ENCODE measurements around the gene PADI1.

PADI1 gene

GRCh38 chr1:17264470-17264869 lies 59.5 kb downstream of the PADI1 start:
- no peaks in the 10 kb centered on the region for H3K27me3 ChIP-seq (ENCODE audit: control insufficient read depth, insufficient read depth, low read length)
- no peak overlapping the region for H3K4me3 ChIP-seq (ENCODE audit: low read depth, low read length)
- H3K9ac ChIP-seq (ENCODE audit: low read depth, low read length): no peak overlapping the region
- H3K9me3 ChIP-seq (ENCODE audit: control insufficient read depth, insufficient read depth, low read length): no peaks in the 10 kb centered on the region
- no peak overlapping the region for H3K27ac ChIP-seq (ENCODE audit: low read depth, low read length)
- H3K36me3 ChIP-seq (ENCODE audit: control insufficient read depth, insufficient read depth, low read length): no peaks in the 10 kb centered on the region
- H3K4me1 ChIP-seq (ENCODE audit: control insufficient read depth, insufficient read depth, low read length): no peaks in the 10 kb centered on the region

DNA sequence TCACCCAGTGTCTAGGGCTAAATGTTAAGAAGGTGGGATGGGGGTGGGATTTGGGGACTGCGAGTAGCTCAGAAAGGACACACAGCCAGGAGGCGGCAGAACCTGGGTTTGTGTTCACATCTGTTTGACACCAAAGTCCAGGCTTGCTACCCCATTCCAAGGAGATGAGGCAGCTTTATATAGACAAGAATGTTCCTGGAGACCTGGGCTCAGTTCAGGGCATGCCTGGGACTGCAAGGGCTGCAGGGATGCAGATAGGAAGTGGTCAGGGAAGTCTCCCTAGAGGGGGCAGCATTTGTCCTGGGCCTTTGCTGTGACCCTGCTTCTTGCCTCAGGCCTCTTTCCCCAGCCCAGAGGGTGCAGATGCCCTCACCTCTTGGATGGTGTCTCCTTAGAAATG lies 60.2 kb downstream of the PADI1 start:
- Histone ChIP-seq H3K27me3 (ENCODE audit: control insufficient read depth, insufficient read depth, low read length) (no peaks in the 10 kb centered on the region), H3K36me3 (ENCODE audit: control insufficient read depth, insufficient read depth, low read length) (no peaks in the 10 kb centered on the region), H3K9ac (ENCODE audit: low read depth, low read length) (no peak overlapping the region), H3K4me3 (ENCODE audit: low read depth, low read length) (no peak overlapping the region), H3K27ac (ENCODE audit: low read depth, low read length) (no peak overlapping the region), H3K9me3 (ENCODE audit: control insufficient read depth, insufficient read depth, low read length) (no peaks in the 10 kb centered on the region), H3K4me1 (ENCODE audit: control insufficient read depth, insufficient read depth, low read length) (no peaks in the 10 kb centered on the region)

DNA sequence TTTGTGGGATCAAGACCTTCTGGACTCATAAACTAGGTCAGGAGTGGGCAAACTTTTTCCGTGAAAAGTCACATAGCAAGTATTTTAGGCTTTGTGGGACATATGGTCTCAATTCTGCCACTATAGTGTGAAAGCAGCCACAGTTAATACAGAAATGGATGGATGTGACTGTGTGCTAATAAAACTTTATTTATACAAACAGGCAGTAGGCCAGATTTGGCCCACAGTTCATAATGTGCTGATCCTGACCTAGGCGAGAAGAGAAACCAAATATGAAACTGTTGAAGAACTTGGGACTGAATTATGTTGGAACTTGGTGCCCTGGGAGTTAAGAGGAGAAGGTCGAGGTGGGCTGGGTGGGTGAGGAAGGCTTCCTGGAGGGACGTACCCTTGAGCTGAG lies 61.0 kb downstream of the PADI1 start:
- H3K36me3 ChIP-seq (ENCODE audit: control insufficient read depth, insufficient read depth, low read length): no peaks in the 10 kb centered on the region
- H3K9ac ChIP-seq (ENCODE audit: low read depth, low read length): no peak overlapping the region
- no peak overlapping the region for H3K4me3 ChIP-seq (ENCODE audit: low read depth, low read length)
- H3K4me1 ChIP-seq (ENCODE audit: control insufficient read depth, insufficient read depth, low read length): no peaks in the 10 kb centered on the region
- no peak overlapping the region for H3K27ac ChIP-seq (ENCODE audit: low read depth, low read length)
- H3K9me3 ChIP-seq (ENCODE audit: control insufficient read depth, insufficient read depth, low read length): no peaks in the 10 kb centered on the region
- H3K27me3 ChIP-seq (ENCODE audit: control insufficient read depth, insufficient read depth, low read length): no peaks in the 10 kb centered on the region

- Histone ChIP-seq H3K4me3 (ENCODE audit: low read depth, low read length) (no peak overlapping the region), H3K36me3 (ENCODE audit: control insufficient read depth, insufficient read depth, low read length) (no peaks in the 10 kb centered on the region), H3K27ac (ENCODE audit: low read depth, low read length) (no peak overlapping the region), H3K4me1 (ENCODE audit: control insufficient read depth, insufficient read depth, low read length) (no peaks in the 10 kb centered on the region), H3K27me3 (ENCODE audit: control insufficient read depth, insufficient read depth, low read length) (no peaks in the 10 kb centered on the region), H3K9ac (ENCODE audit: low read depth, low read length) (no peak overlapping the region), H3K9me3 (ENCODE audit: control insufficient read depth, insufficient read depth, low read length) (no peaks in the 10 kb centered on the region)
Observed at GRCh38 chr1:17270891-17271765, 66.2 kb downstream of the PADI1 start.

- no peak overlapping the region for H3K9ac ChIP-seq (ENCODE audit: low read depth, low read length)
- H3K9me3 ChIP-seq (ENCODE audit: control insufficient read depth, insufficient read depth, low read length): no peaks in the 10 kb centered on the region
- no peak overlapping the region for H3K27ac ChIP-seq (ENCODE audit: low read depth, low read length)
- no peaks in the 10 kb centered on the region for H3K27me3 ChIP-seq (ENCODE audit: control insufficient read depth, insufficient read depth, low read length)
- H3K4me3 ChIP-seq (ENCODE audit: low read depth, low read length): no peak overlapping the region
- no peaks in the 10 kb centered on the region for H3K36me3 ChIP-seq (ENCODE audit: control insufficient read depth, insufficient read depth, low read length)
- no peaks in the 10 kb centered on the region for H3K4me1 ChIP-seq (ENCODE audit: control insufficient read depth, insufficient read depth, low read length)
Observed at GRCh38 chr1:17272066-17272465, 67.1 kb downstream of the PADI1 start.

GRCh38 chr1:17272646-17273045 lies 67.7 kb downstream of the PADI1 start:
- H3K9ac ChIP-seq (ENCODE audit: low read depth, low read length): no peak overlapping the region
- H3K27me3 ChIP-seq (ENCODE audit: control insufficient read depth, insufficient read depth, low read length): no peaks in the 10 kb centered on the region
- no peaks in the 10 kb centered on the region for H3K9me3 ChIP-seq (ENCODE audit: control insufficient read depth, insufficient read depth, low read length)
- H3K36me3 ChIP-seq (ENCODE audit: control insufficient read depth, insufficient read depth, low read length): no peaks in the 10 kb centered on the region
- H3K4me3 ChIP-seq (ENCODE audit: low read depth, low read length): no peak overlapping the region
- H3K27ac ChIP-seq (ENCODE audit: low read depth, low read length): no peak overlapping the region
- H3K4me1 ChIP-seq (ENCODE audit: control insufficient read depth, insufficient read depth, low read length): no peaks in the 10 kb centered on the region

DNA sequence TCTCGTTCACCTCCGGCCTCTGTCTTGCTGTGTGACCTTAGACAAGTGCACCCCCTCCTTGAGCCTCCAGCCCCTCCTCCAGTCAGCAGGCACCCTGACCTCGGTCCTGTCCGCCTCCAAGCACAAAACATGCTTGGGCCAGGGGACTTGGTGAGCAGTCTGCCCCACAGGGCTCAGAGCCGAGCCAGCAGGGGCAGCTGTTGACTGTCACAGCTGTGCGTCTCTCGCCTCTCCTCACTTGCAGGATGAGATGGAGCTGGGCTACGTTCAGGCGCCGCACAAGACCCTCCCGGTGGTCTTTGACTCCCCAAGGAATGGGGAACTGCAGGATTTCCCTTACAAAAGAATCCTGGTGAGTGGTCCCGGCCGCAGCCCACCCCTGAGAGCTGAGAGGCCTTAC lies 68.2 kb downstream of the PADI1 start:
- Histone ChIP-seq H3K27ac (ENCODE audit: low read depth, low read length) (no peak overlapping the region), H3K36me3 (ENCODE audit: control insufficient read depth, insufficient read depth, low read length) (no peaks in the 10 kb centered on the region), H3K4me1 (ENCODE audit: control insufficient read depth, insufficient read depth, low read length) (no peaks in the 10 kb centered on the region), H3K9me3 (ENCODE audit: control insufficient read depth, insufficient read depth, low read length) (no peaks in the 10 kb centered on the region), H3K4me3 (ENCODE audit: low read depth, low read length) (no peak overlapping the region), H3K9ac (ENCODE audit: low read depth, low read length) (no peak overlapping the region), H3K27me3 (ENCODE audit: control insufficient read depth, insufficient read depth, low read length) (no peaks in the 10 kb centered on the region)

DNA sequence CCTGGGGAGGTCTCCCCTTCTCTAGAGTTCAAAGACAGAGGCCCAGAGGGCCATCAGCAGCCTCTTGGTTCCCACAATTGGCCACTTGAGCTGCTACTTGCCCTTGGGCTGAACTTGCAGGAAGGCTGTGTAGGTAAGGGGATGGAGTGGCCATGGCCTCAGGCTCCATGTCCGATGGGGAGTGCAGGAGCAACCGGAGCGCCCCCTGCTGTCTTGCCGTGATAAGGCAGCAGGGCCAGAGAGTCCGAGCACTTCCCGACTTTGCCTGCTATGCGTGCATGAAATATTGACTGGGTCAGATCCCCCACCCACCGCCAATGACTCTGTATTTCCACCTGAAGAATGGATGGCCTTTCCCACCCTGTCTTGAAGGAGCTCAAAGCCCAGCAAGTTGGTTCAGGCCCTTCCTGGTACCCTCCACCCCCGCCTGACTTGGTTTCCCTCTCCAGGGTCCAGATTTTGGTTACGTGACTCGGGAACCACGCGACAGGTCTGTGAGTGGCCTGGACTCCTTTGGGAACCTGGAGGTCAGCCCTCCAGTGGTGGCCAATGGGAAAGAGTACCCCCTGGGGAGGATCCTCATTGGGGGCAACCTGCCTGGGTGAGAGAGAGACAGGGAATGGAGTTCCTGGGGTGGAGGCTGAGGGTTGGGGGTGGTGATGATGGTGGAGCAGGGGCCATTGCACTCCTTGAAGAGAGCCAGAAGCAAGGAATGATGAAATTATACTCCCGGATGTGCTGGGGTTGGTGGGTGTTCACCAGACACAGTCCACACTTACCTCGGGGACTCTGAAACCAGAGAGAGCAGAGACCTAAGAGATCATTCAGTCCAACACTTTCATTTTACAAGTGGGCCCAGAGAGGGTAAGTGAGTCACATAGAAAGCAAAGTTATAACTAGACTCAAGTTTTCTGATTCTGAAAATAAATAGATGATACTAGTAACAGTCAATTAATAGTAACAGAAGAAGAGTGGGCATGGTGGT lies 69.5 kb downstream of the PADI1 start:
- Histone ChIP-seq H3K9ac (ENCODE audit: low read depth, low read length) (no peak overlapping the region), H3K27me3 (ENCODE audit: control insufficient read depth, insufficient read depth, low read length) (no peaks in the 10 kb centered on the region), H3K4me1 (ENCODE audit: control insufficient read depth, insufficient read depth, low read length) (no peaks in the 10 kb centered on the region), H3K9me3 (ENCODE audit: control insufficient read depth, insufficient read depth, low read length) (no peaks in the 10 kb centered on the region), H3K36me3 (ENCODE audit: control insufficient read depth, insufficient read depth, low read length) (no peaks in the 10 kb centered on the region), H3K27ac (ENCODE audit: low read depth, low read length) (no peak overlapping the region), H3K4me3 (ENCODE audit: low read depth, low read length) (no peak overlapping the region)

DNA sequence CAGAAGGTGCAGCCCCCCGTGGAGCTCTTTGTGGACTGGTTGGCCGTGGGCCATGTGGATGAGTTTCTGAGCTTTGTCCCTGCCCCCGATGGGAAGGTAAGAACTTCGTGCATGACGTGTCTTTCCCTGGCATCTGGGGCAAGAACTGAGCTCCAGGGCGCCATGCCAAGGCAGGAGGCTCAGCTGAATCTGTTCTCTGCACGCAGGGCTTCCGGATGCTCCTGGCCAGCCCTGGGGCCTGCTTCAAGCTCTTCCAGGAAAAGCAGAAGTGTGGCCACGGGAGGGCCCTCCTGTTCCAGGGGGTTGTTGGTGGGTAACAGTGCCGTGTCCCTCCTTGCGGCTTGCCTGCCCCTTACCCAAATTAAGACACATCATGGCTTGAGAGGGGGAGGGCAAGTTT lies 71.6 kb downstream of the PADI1 start:
- Histone ChIP-seq H3K27me3 (ENCODE audit: control insufficient read depth, insufficient read depth, low read length) (no peaks in the 10 kb centered on the region), H3K36me3 (ENCODE audit: control insufficient read depth, insufficient read depth, low read length) (no peaks in the 10 kb centered on the region), H3K9ac (ENCODE audit: low read depth, low read length) (no peak overlapping the region), H3K4me1 (ENCODE audit: control insufficient read depth, insufficient read depth, low read length) (no peaks in the 10 kb centered on the region), H3K27ac (ENCODE audit: low read depth, low read length) (no peak overlapping the region), H3K4me3 (ENCODE audit: low read depth, low read length) (no peak overlapping the region), H3K9me3 (ENCODE audit: control insufficient read depth, insufficient read depth, low read length) (no peaks in the 10 kb centered on the region)

DNA sequence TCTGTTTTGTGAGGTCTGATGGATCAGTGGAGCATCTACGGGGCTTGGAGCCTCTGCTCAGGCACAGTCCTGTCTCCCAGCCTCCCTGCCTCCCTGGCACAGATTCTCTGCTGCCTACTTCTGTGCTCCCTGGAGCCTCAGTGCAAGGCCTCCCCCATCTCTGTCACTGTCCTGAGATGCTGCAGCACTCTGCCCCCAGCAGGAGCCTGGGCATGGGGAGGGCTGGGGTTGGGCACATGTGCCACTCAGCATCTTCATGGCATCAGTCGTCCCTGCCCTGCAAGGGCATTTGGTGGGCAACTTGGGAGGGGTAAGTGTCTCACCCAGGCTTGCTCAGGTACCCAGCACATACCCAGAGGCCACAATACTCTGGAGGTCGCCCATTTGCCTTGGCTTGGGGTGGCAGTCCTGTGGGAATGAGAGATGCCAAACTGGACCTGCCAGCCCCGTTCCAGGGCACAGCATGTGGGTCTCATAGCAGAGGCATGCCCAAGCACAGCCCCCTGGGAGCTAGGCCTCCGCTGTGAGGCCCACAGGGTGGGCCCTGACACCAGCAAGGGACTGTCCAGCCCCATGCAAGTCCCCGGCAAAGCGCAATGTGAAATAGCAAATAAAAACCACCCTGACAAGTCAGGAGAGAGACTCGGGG lies 72.7 kb downstream of the PADI1 start:
- H3K36me3 ChIP-seq (ENCODE audit: control insufficient read depth, insufficient read depth, low read length): no peaks in the 10 kb centered on the region
- no peak overlapping the region for H3K4me3 ChIP-seq (ENCODE audit: low read depth, low read length)
- no peaks in the 10 kb centered on the region for H3K4me1 ChIP-seq (ENCODE audit: control insufficient read depth, insufficient read depth, low read length)
- no peak overlapping the region for H3K27ac ChIP-seq (ENCODE audit: low read depth, low read length)
- no peaks in the 10 kb centered on the region for H3K9me3 ChIP-seq (ENCODE audit: control insufficient read depth, insufficient read depth, low read length)
- no peak overlapping the region for H3K9ac ChIP-seq (ENCODE audit: low read depth, low read length)
- no peaks in the 10 kb centered on the region for H3K27me3 ChIP-seq (ENCODE audit: control insufficient read depth, insufficient read depth, low read length)
